HepG2 (cell line): ENCODE data around the gene NEURL1. TPM values are rescaled to one million over a fixed set of nuclear protein-coding genes. Genes with fewer than 3 reads are reported as not detected.

Experiments used
- ATAC-seq: fragments of 200-7000 bp; cut with Tn5 transposase; 3 replicates; pipeline ENCODE4 v1.9.1; 2020; ENCODE audit warnings: mild to moderate bottlenecking, moderate library complexity
- BruUV-seq: library from RNA; stranded (reverse); fragments of 400-500 nt; replicated peaks from 2 replicates; lab custom pipeline; 2021; lab: Mats Ljungman, UMichigan
- CTCF ChIA-PET: fragments of 300-600 bp; formaldehyde crosslinking; extraction: SDS; loops from one replicate; lab custom pipeline; 2021; ENCODE audit warnings: low total read pairs, inconsistent platforms, low intra/inter-chr PET ratio; lab: Yijun Ruan, JAX
- POLR2A ChIA-PET: fragments of 350-600 bp; sonication (Branson Sonifier 250); formaldehyde crosslinking; loops from one replicate; lab custom pipeline; 2020; ENCODE audit warnings: antibody characterized with exemption, inconsistent platforms; lab: Yijun Ruan, JAX
- DNase-seq: peaks from one replicate; pipeline ENCODE4 v3.0.0-alpha.2; 2015; ENCODE audit warnings: low spot score
- FAIRE-seq: peaks from 3 replicates; lab custom pipeline; 2011; peaks lifted over from hg19 to GRCh38; lab: Jason Lieb, UNC
- H2AFZ ChIP-seq: one replicate; pipeline ENCODE4 v1.6.1; 2011; ENCODE audit warnings: low read length, inconsistent platforms
- H3K27ac ChIP-seq: fragments of 300-600 bp; 3 replicates; pipeline ENCODE4 v1.8.0; 2011; ENCODE audit warnings: mixed run types, mild to moderate bottlenecking, mixed read lengths, low read length, inconsistent platforms; ENCODE audit not compliant: insufficient read depth; ENCODE audit errors: extremely low read length
- H3K27me3 ChIP-seq, 2 experiments: fragments of 200-600 bp in 1 of 2; 2 replicates in 1 of 2; 3 replicates in 1 of 2; pipeline versions ENCODE4 v1.6.0 to v1.8.0; 2011; ENCODE audit warnings: low read length in 2 of 2, mild to moderate bottlenecking in 2 of 2, moderate library complexity in 2 of 2, inconsistent platforms in 1 of 2; ENCODE audit not compliant: insufficient read depth in 2 of 2, control insufficient read depth in 1 of 2
- H3K36me3 ChIP-seq, 2 experiments: fragments of 200-600 bp in 1 of 2; replicated peaks in 1 of 2; 2 replicates in 1 of 2; 3 replicates in 1 of 2; pipeline versions ENCODE4 v1.5.1 to v1.8.0; 2011; ENCODE audit warnings: low read length in 2 of 2, inconsistent platforms in 1 of 2; ENCODE audit not compliant: insufficient read depth in 2 of 2, control insufficient read depth in 1 of 2
- H3K4me1 ChIP-seq: 2 replicates; pipeline ENCODE4 v1.5.1; 2012; ENCODE audit warnings: low read length, inconsistent platforms; ENCODE audit not compliant: insufficient read depth
- H3K4me2 ChIP-seq: 2 replicates; pipeline ENCODE4 v1.6.0; 2011; ENCODE audit warnings: low read depth, low read length, inconsistent platforms
- H3K4me3 ChIP-seq, 3 experiments: fragments of 200-600 bp in 1 of 3; sonication (generic), shearing (Covaris generic) in 1 of 3; replicated peaks in 1 of 3; 2 replicates each; pipeline ENCODE4 v1.5.1; 2011 to 2016; ENCODE audit warnings: low read length in 3 of 3, inconsistent platforms in 2 of 3, low read depth in 2 of 3, mild to moderate bottlenecking in 2 of 3, control low read depth in 1 of 3, mixed read lengths in 1 of 3; ENCODE audit not compliant: insufficient read depth in 1 of 3
- H3K79me2 ChIP-seq: one replicate; pipeline ENCODE4 v1.6.1; 2011; ENCODE audit warnings: low read length, inconsistent platforms; ENCODE audit not compliant: insufficient read depth
- H3K9ac ChIP-seq: 2 replicates; pipeline ENCODE4 v1.6.0; 2011; ENCODE audit warnings: mild to moderate bottlenecking, low read depth, low read length, inconsistent platforms; ENCODE audit not compliant: insufficient read depth
- H3K9me3 ChIP-seq: 2 replicates; pipeline ENCODE4 v1.5.1; 2012; ENCODE audit warnings: mild to moderate bottlenecking, low read length
- H4K20me1 ChIP-seq: 2 replicates; pipeline ENCODE4 v1.6.0; 2011; ENCODE audit warnings: inconsistent platforms, mild to moderate bottlenecking, low read length, moderate library complexity; ENCODE audit not compliant: insufficient read depth
- AFF4 ChIP-seq: sonication (generic); formaldehyde crosslinking; IDR thresholded peaks from 2 replicates; pipeline ENCODE4 v1.4.0; 2020; ENCODE audit warnings: missing genetic modification reagents
- FOXJ3 ChIP-seq: sonication (generic); formaldehyde crosslinking; IDR thresholded peaks from 2 replicates; pipeline ENCODE4 v1.4.0; 2020; ENCODE audit warnings: missing genetic modification reagents, mild to moderate bottlenecking, borderline replicate concordance
- HOXA7 ChIP-seq: sonication (generic); formaldehyde crosslinking; IDR thresholded peaks from 2 replicates; pipeline ENCODE4 v1.8.1; 2022; ENCODE audit warnings: mild to moderate bottlenecking, missing genetic modification reagents, moderate library complexity
- MTF1 ChIP-seq: sonication (generic); formaldehyde crosslinking; IDR thresholded peaks from 2 replicates; pipeline ENCODE4 v1.5.0; 2020; ENCODE audit warnings: missing genetic modification reagents
- PTBP1 ChIP-seq: fragments of 200-400 bp; formaldehyde crosslinking; IDR thresholded peaks from 2 replicates; pipeline ENCODE4 v1.6.1; 2018; ENCODE audit warnings: low read length, low read depth; ENCODE audit not compliant: poor library complexity, severe bottlenecking
- TARDBP ChIP-seq: sonication (generic); formaldehyde crosslinking; IDR thresholded peaks from 2 replicates; pipeline ENCODE4 v1.8.0; 2022; ENCODE audit warnings: mild to moderate bottlenecking, missing genetic modification reagents
- ZNF121 ChIP-seq: sonication (generic); formaldehyde crosslinking; IDR thresholded peaks from 2 replicates; pipeline ENCODE4 v1.5.0; 2020; ENCODE audit warnings: mild to moderate bottlenecking, missing genetic modification reagents
- ZNF350 ChIP-seq: sonication (generic); formaldehyde crosslinking; IDR thresholded peaks from 2 replicates; pipeline ENCODE4 v1.4.0; 2020; ENCODE audit warnings: mild to moderate bottlenecking, low read depth, missing genetic modification reagents, borderline replicate concordance
- ZNF564 ChIP-seq: sonication (generic); formaldehyde crosslinking; IDR thresholded peaks from 2 replicates; pipeline ENCODE4 v1.8.1; 2023; ENCODE audit warnings: mild to moderate bottlenecking, missing genetic modification reagents
- WGBS: methylation state at CpG from one replicate; pipeline ENCODE4 v1.1.6; 2017; ENCODE audit warnings: low lambda C conversion rate; 5-methylcytosine and 5-hydroxymethylcytosine counted together
- in situ Hi-C: cut with HindIII; loops from 2 replicates; pipeline ENCODE4 v1.10.0; 2017; ENCODE audit warnings: low pct_unique_long_range_greater_than_20kb; ENCODE audit not compliant: extremely low pct_ligation_motif_present
- intact Hi-C: fragments of 100-400 bp; cut with micrococcal nuclease; formaldehyde crosslinking; loops from one replicate; pipeline ENCODE4 v1.10.0; 2022; ENCODE audit not compliant: unreplicated experiment
- polyA plus RNA-seq, 8 experiments: library from polyadenylated mRNA; depleted of rRNA in 3 of 8; stranded (reverse) in 7 of 8; unstranded in 1 of 8; fragments of >200 nt; fragmentation: Illumina TruSeq in 4 of 8; extraction: Trizol in 4 of 8; gene quantifications; 2 replicates each; pipeline versions ENCODE4 v1.2.1 to v1.2.3, GENCODE V29; 2011 to 2016; ENCODE audit warnings: low read depth in 4 of 8, missing spikeins in 1 of 8, mixed read lengths in 1 of 8; ENCODE audit not compliant: insufficient read depth in 1 of 8
- total RNA-seq, 5 experiments: library from RNA; depleted of rRNA; stranded (reverse); fragments of >200 nt; fragmentation: Illumina TruSeq; extraction: Trizol; gene quantifications; 2 replicates each; pipeline ENCODE4 v1.2.3, GENCODE V29; 2016; ENCODE audit warnings: low read depth in 1 of 5
- TF ChIP-seq, protein P1 (sequence below): sonication (generic); formaldehyde crosslinking; conservative IDR thresholded peaks from 2 replicates; pipeline ENCODE4 v1.4.0; 2020; ENCODE audit warnings: mild to moderate bottlenecking, missing genetic modification reagents, moderate library complexity

NEURL1 gene
- total and polyA plus RNA-seq, 2 of the 13 experiments (the other 11 are each of a cell fraction or from before 2014, with no cell fraction given) = not detected

DNA sequence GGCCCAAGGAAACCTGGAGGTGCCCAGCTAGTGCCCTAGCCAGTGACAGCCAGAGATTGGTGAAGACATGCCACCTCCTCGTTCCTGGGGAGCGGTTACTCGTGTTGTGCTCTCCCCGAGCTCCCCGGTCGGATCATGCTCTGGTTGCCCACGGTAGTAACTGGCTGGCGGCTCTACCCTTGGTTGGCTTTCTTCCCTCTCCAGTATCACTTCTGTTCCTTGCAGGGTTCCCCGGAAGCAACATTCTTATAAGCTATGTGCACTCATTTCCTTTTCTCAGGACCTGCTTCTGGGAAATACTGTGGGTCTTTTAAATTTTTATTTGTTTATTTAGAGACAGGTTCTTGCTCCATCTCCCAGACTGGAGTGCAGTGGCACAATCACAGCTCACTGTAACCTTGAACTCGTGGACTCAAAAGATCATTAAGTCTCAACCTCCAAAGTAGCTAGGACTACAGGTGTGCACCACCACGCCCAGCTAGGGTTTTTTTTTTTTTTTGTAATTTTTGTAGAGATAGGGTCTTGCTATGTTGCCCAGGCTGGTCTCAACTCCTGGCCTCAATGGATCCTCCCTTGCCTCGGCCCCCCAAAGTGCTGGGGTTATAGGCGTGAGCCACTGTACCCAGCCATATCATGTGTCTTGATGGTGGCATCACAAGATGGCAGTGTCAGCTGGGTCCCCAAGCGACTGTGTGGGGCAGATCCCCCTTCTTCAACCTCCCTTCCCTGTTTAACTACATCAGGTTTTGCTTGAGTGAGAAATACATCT, 27.9 kb upstream of the NEURL1 start:
- TF ChIP-seq, protein P1, sequence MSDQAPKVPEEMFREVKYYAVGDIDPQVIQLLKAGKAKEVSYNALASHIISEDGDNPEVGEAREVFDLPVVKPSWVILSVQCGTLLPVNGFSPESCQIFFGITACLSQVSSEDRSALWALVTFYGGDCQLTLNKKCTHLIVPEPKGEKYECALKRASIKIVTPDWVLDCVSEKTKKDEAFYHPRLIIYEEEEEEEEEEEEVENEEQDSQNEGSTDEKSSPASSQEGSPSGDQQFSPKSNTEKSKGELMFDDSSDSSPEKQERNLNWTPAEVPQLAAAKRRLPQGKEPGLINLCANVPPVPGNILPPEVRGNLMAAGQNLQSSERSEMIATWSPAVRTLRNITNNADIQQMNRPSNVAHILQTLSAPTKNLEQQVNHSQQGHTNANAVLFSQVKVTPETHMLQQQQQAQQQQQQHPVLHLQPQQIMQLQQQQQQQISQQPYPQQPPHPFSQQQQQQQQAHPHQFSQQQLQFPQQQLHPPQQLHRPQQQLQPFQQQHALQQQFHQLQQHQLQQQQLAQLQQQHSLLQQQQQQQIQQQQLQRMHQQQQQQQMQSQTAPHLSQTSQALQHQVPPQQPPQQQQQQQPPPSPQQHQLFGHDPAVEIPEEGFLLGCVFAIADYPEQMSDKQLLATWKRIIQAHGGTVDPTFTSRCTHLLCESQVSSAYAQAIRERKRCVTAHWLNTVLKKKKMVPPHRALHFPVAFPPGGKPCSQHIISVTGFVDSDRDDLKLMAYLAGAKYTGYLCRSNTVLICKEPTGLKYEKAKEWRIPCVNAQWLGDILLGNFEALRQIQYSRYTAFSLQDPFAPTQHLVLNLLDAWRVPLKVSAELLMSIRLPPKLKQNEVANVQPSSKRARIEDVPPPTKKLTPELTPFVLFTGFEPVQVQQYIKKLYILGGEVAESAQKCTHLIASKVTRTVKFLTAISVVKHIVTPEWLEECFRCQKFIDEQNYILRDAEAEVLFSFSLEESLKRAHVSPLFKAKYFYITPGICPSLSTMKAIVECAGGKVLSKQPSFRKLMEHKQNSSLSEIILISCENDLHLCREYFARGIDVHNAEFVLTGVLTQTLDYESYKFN = no peak
- 0 out of 2 replicates have a peak, but pooled peaks have one; percentile 47 for TF ChIP-seq ZNF121 (CRISPR knock-in tag)
- Histone ChIP-seq H2AFZ (no peak overlapping the region), H3K27ac (no peak overlapping the region), H3K4me3 (no peak overlapping the region), H3K4me1 (0 out of 2 replicates have a peak, but pooled peaks cover 1% of the 10 kb centered on the region), H3K4me2 (no peak overlapping the region), H3K27me3 (peaks cover 0 to 26% of the 10 kb centered on the region in 2 experiments; a peak in 2 of 5 replicates), H3K9ac (no peak overlapping the region), H3K9me3 (no peaks in the 10 kb centered on the region), H3K36me3 (no peaks in the 10 kb centered on the region), H3K79me2 (no peaks in the 10 kb centered on the region), H4K20me1 (no peaks in the 10 kb centered on the region)
- 42% methylated on average over 14 of the region's 14 CpGs for WGBS
- no TSS peak for BruUV-seq
- in situ Hi-C loops = no loop called here
- no peak for ATAC-seq
- FAIRE-seq = no peak
- ChIA-PET POLR2A (no interaction called here), CTCF (no interaction called here)
- DNase-seq = no peak
- intact Hi-C loops = no loop called here

- intact Hi-C loops (no loop called here), in situ Hi-C loops (no loop called here)
- H3K4me1 ChIP-seq = peaks cover 12% of the 10 kb centered on the region
- no peak for DNase-seq
- H3K79me2 ChIP-seq = no peaks in the 10 kb centered on the region
- no peak overlapping the region for H2AFZ ChIP-seq
- BruUV-seq = no TSS peak
- ATAC-seq = no peak
- WGBS = 22% methylated on average over 3 of the region's 3 CpGs
- H4K20me1 ChIP-seq = no peaks in the 10 kb centered on the region
- H3K27me3 ChIP-seq = peaks cover 0 to 36% of the 10 kb centered on the region in 2 experiments; a peak in 3 of 5 replicates
- no peak for FAIRE-seq
- ChIA-PET POLR2A (no interaction called here), CTCF (no interaction called here)
- H3K36me3 ChIP-seq = no peaks in the 10 kb centered on the region
- peak overlapping the region; percentile 27; the same call in 1 of the 2 replicates for H3K4me2 ChIP-seq
- no peak overlapping the region for H3K4me3 ChIP-seq
- H3K27ac ChIP-seq = no peak overlapping the region
- H3K9ac ChIP-seq = no peak overlapping the region
- H3K9me3 ChIP-seq = no peaks in the 10 kb centered on the region
- no peak for TF ChIP-seq TARDBP (CRISPR knock-in tag)
- TF ChIP-seq HOXA7 (CRISPR knock-in tag) = no peak
- no peak for TF ChIP-seq FOXJ3 (CRISPR knock-in tag)
- no peak for TF ChIP-seq ZNF564
- no peak for TF ChIP-seq PTBP1
- TF ChIP-seq AFF4 (CRISPR knock-in tag) = no peak
- no peak for TF ChIP-seq MTF1 (CRISPR knock-in tag)
- no peak for TF ChIP-seq ZNF350 (CRISPR knock-in tag)
Measured at GRCh38 chr10:103466734-103467133, 26.8 kb upstream of the NEURL1 start.
